ENCODE data around the gene C13orf46. TPM values are rescaled to one million over a fixed set of nuclear protein-coding genes. Genes with fewer than 3 reads are reported as not detected.

C13orf46 gene
- total RNA-seq, 2 experiments from 2014 or later = 1.6 to 1.9 TPM

GRCh38 chr13:113978741-113979481 lies 5.0 kb upstream of the C13orf46 start:
- intact Hi-C loops (cut with micrococcal nuclease) = no loop called here
- no peak overlapping the region for H3K27ac Mint-ChIP-seq
- TF ChIP-seq CTCF (IDR thresholded peaks at IDR 0.05) = no peak
- peaks cover 2% of the 10 kb centered on the region for H3K4me1 Mint-ChIP-seq (ENCODE audit: low read depth)
- ChIA-PET CTCF (no interaction called here), POLR2A (no interaction called here)
- H3K27me3 Mint-ChIP-seq = no peaks in the 10 kb centered on the region
- no peak overlapping the region for H3K4me3 Mint-ChIP-seq
- DNase-seq = no peak
- H3K9me3 Mint-ChIP-seq = no peaks in the 10 kb centered on the region
- no peak for ATAC-seq
- peaks cover 41% of the 10 kb centered on the region for H3K36me3 Mint-ChIP-seq (ENCODE audit: low read depth)

- ChIA-PET CTCF (no interaction called here), POLR2A (no interaction called here)
- intact Hi-C loops (cut with micrococcal nuclease) = no loop called here
- H3K9me3 Mint-ChIP-seq = no peaks in the 10 kb centered on the region
- TF ChIP-seq CTCF (IDR thresholded peaks at IDR 0.05) = no peak
- peaks cover 2% of the 10 kb centered on the region for H3K4me1 Mint-ChIP-seq (ENCODE audit: low read depth)
- no peak for ATAC-seq
- no peak for DNase-seq
- no peak overlapping the region for H3K27ac Mint-ChIP-seq
- no peaks in the 10 kb centered on the region for H3K27me3 Mint-ChIP-seq
- no peak overlapping the region for H3K4me3 Mint-ChIP-seq
- H3K36me3 Mint-ChIP-seq (ENCODE audit: low read depth) = peaks cover 43% of the 10 kb centered on the region
These were observed 4.1 kb upstream of the C13orf46 start for GRCh38 chr13:113977976-113978375.

GRCh38 chr13:113976711-113977684 lies 3.1 kb upstream of the C13orf46 start:
- Mint-ChIP-seq H3K27me3 (no peaks in the 10 kb centered on the region), H3K9me3 (no peaks in the 10 kb centered on the region), H3K27ac (no peak overlapping the region), H3K36me3 (ENCODE audit: low read depth) (peaks cover 41% of the 10 kb centered on the region), H3K4me1 (ENCODE audit: low read depth) (peaks cover 2% of the 10 kb centered on the region), H3K4me3 (no peak overlapping the region)
- CTCF ChIA-PET = no interaction called here
- ATAC-seq = no peak
- TF ChIP-seq CTCF (IDR thresholded peaks at IDR 0.05) = no peak
- POLR2A ChIA-PET = no interaction called here
- no peak for DNase-seq
- intact Hi-C loops (cut with micrococcal nuclease) = no loop called here

- no peak overlapping the region for H3K4me3 Mint-ChIP-seq
- H3K4me1 Mint-ChIP-seq (ENCODE audit: low read depth) = peaks cover 2% of the 10 kb centered on the region
- no peak for TF ChIP-seq CTCF (IDR thresholded peaks at IDR 0.05)
- POLR2A ChIA-PET = no interaction called here
- DNase-seq = no peak
- no peaks in the 10 kb centered on the region for H3K27me3 Mint-ChIP-seq
- intact Hi-C loops (cut with micrococcal nuclease) = no loop called here
- H3K9me3 Mint-ChIP-seq = no peaks in the 10 kb centered on the region
- no peak overlapping the region for H3K27ac Mint-ChIP-seq
- ATAC-seq = no peak
- peaks cover 30% of the 10 kb centered on the region for H3K36me3 Mint-ChIP-seq (ENCODE audit: low read depth)
- CTCF ChIA-PET = no interaction called here
These were observed 1.5 kb upstream of the C13orf46 start for GRCh38 chr13:113975416-113975815.
